Prostate gland (tissue), 2 donors: Measurements from ENCODE around the gene ORC4. TPM values are rescaled to one million over a fixed set of nuclear protein-coding genes. Genes with fewer than 3 reads are reported as not detected.

Experiments used
- DNase-seq: peaks from one replicate; pipeline ENCODE4 v3.0.0-alpha.2; 2019; ENCODE audit warnings: low spot score
- H3K27ac ChIP-seq, 2 donors: fragments of 200-600 bp; sonication (generic); 2 replicates each; pipeline ENCODE4 v1.5.1; 2017 to 2019
- H3K27me3 ChIP-seq: fragments of 200-600 bp; sonication (generic); replicated peaks from 2 replicates; pipeline ENCODE4 v1.5.1; 2019; ENCODE audit not compliant: insufficient read depth
- H3K36me3 ChIP-seq, 2 donors: fragments of 200-600 bp; sonication (generic); 1 replicate in 1 of 2; 2 replicates in 1 of 2; pipeline versions ENCODE4 v1.5.1 to v1.8.1; 2017 to 2019
- H3K4me1 ChIP-seq: fragments of 200-600 bp; sonication (generic); replicated peaks from 2 replicates; pipeline ENCODE4 v1.5.1; 2019
- H3K4me3 ChIP-seq, 2 donors: fragments of 200-600 bp; sonication (generic); 2 replicates each; pipeline ENCODE4 v1.5.1; 2017 to 2019
- H3K9me3 ChIP-seq: fragments of 200-600 bp; sonication (generic); 2 replicates; pipeline ENCODE4 v1.5.1; 2017
- POLR2A ChIP-seq: fragments of 450-650 bp; IDR thresholded peaks from one replicate; pipeline ENCODE4 v1.6.1; 2016; ENCODE audit warnings: antibody characterized with exemption, mild to moderate bottlenecking
- POLR2AphosphoS5 ChIP-seq: sonication (generic); formaldehyde crosslinking; IDR thresholded peaks from one replicate; pipeline ENCODE4 v1.6.1; 2017; ENCODE audit warnings: antibody characterized with exemption
- WGBS: methylation state at CpG from one replicate; pipeline ENCODE4 v1.1.5; 2018; 5-methylcytosine and 5-hydroxymethylcytosine counted together
- intact Hi-C: fragments of 100-400 bp; cut with DNase I; formaldehyde crosslinking; loops from one replicate; pipeline ENCODE4 v1.14.2; 2022
- total RNA-seq, 2 donors: library from RNA; depleted of rRNA; stranded (reverse); fragments of >200 nt; gene quantifications; one replicate each; pipeline ENCODE4 v1.1.0, GENCODE V29; 2016
- TF ChIP-seq, protein P1 (sequence below), 4 experiments: fragments of 200-600 bp in 2 of 4; fragments of 450-650 bp in 2 of 4; sonication (generic) in 2 of 4; IDR thresholded peaks; 1 replicate in 3 of 4; 2 replicates in 1 of 4; pipeline ENCODE4 v1.5.1; 2016 to 2019; ENCODE audit warnings: antibody characterized with exemption in 4 of 4, mild to moderate bottlenecking in 2 of 4, moderate library complexity in 2 of 4

Gene ORC4
- total RNA-seq, 2 donors from 2014 or later = 62.0 to 88.3 TPM

DNA sequence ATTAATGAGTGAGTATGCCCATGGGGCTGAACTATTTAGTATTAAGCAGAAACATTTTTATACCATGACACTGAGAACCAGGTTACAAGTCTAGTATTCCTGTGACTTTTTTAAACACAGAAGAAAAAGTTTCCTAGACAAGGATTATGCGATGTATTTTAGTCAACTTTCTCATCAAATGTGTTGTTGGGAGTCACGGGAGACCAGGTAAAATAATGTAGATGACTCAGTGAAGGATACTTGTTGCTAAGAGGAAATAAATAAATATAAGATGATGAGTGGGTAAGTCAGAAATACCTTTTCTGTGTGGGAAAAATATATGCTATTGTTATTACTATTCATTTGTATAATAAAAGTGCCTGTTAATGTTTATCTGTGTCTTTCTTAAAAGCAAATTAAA, 23.8 kb upstream of the ORC4 start:
- intact Hi-C loops = no loop called here
- H3K27ac ChIP-seq = no peak overlapping the region
- H3K4me3 ChIP-seq = no peak overlapping the region
- TF ChIP-seq, protein P1, sequence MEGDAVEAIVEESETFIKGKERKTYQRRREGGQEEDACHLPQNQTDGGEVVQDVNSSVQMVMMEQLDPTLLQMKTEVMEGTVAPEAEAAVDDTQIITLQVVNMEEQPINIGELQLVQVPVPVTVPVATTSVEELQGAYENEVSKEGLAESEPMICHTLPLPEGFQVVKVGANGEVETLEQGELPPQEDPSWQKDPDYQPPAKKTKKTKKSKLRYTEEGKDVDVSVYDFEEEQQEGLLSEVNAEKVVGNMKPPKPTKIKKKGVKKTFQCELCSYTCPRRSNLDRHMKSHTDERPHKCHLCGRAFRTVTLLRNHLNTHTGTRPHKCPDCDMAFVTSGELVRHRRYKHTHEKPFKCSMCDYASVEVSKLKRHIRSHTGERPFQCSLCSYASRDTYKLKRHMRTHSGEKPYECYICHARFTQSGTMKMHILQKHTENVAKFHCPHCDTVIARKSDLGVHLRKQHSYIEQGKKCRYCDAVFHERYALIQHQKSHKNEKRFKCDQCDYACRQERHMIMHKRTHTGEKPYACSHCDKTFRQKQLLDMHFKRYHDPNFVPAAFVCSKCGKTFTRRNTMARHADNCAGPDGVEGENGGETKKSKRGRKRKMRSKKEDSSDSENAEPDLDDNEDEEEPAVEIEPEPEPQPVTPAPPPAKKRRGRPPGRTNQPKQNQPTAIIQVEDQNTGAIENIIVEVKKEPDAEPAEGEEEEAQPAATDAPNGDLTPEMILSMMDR (IDR thresholded peaks at IDR 0.05) = no peak
- TF ChIP-seq POLR2AphosphoS5 (no peak), POLR2A (no peak)
- no peaks in the 10 kb centered on the region for H3K36me3 ChIP-seq
- WGBS = 93% methylated on average over 2 of the region's 2 CpGs
- no peaks in the 10 kb centered on the region for H3K9me3 ChIP-seq
- H3K4me1 ChIP-seq = no peaks in the 10 kb centered on the region
- no peaks in the 10 kb centered on the region for H3K27me3 ChIP-seq
- no peak for DNase-seq

DNA sequence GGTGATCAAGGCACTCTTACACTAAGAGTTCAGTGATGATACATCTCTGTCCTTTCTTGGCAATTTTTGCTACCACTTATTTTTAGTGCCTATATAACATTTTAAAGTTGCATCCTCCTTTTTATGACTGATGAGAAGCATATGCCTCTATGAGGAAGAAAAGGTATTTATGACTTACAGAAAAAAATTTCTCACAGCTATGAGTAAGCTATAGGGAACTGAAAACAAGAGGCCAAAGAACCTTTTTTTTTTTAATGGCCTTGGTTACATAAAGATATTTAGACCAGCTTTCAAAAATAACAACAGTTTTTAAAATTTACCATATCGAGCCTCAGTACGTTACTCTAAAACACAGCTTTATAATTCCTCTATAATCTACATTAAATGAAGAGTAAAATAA, 21.7 kb upstream of the ORC4 start:
- no peak overlapping the region for H3K27ac ChIP-seq
- WGBS = 98% methylated on average over 2 of the region's 2 CpGs
- TF ChIP-seq POLR2A = no peak
- TF ChIP-seq, protein P1 (IDR thresholded peaks at IDR 0.05) = no peak
- no peak for TF ChIP-seq POLR2AphosphoS5
- H3K4me3 ChIP-seq = no peak overlapping the region
- no peaks in the 10 kb centered on the region for H3K9me3 ChIP-seq
- H3K27me3 ChIP-seq = no peaks in the 10 kb centered on the region
- no peaks in the 10 kb centered on the region for H3K4me1 ChIP-seq
- DNase-seq = no peak
- intact Hi-C loops = no loop called here
- H3K36me3 ChIP-seq = no peaks in the 10 kb centered on the region

DNA sequence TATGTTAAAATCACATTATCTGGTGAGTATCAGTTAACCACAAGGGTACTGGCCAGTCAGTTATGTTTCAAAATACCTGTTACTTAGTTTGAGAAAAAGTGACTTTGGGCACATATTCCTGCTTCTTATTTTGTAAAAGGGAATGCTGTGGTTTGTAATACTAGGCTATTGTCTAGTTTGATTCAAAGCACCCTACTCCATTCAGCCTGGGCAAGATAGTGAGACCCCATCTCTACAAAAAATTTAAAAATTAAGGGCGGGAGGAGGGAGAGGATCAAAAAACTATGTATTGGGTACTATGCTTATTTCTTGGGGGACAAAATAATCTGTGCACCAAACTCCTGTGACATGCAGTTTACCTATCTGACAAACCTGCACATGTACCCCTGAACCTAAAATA, 19.2 kb upstream of the ORC4 start:
- Histone ChIP-seq H3K4me3 (no peak overlapping the region), H3K9me3 (no peaks in the 10 kb centered on the region), H3K36me3 (no peaks in the 10 kb centered on the region), H3K27me3 (no peaks in the 10 kb centered on the region), H3K27ac (no peak overlapping the region), H3K4me1 (no peaks in the 10 kb centered on the region)
- WGBS = 100% methylated on average over 1 of the region's 1 CpG
- TF ChIP-seq, protein P1 (IDR thresholded peaks at IDR 0.05) = no peak
- no peak for TF ChIP-seq POLR2AphosphoS5
- TF ChIP-seq POLR2A = no peak
- intact Hi-C loops = no loop called here
- DNase-seq = no peak

DNA sequence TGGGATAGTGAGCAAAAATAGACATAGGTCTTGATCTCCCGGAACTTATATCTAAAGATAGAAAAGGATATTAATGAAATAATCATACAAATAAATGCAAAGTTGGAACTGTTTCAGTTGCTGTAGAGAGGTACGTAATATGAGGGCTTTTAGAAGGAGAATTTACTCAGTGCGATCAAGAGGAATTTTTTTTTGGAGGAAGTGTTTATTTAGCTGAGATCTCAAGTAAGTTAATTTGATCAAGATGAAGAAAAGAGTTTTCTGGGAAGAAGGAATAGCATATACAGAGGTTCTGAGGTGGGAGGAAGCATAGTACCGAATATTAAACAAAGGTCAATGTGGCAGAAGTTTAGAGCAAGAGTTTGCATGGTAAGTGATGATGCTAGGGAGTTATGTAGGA, 11.7 kb upstream of the ORC4 start:
- H3K27ac ChIP-seq = no peak overlapping the region

DNA sequence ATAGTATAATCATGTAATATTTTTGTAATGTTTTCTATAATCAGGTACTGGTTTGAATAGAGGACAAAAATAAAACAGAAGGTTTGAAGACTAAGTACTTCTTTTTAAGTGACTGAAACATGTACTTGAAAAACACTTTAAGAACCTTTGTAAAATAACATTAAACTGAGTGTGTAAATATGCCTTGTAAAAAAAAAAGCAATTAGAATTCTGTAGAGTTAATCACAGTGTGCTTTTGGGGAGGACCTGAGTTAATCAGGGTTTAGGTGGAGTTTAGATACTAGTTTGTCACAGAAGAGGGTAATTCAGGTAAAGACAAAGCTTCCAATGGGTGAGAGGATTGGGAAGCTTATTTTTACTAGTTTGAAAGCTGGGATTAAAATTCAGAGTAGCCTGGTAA, 10.6 kb upstream of the ORC4 start:
- H3K36me3 ChIP-seq = no peaks in the 10 kb centered on the region
- no peak overlapping the region for H3K27ac ChIP-seq
- no peaks in the 10 kb centered on the region for H3K4me1 ChIP-seq
- no peak overlapping the region for H3K4me3 ChIP-seq
- TF ChIP-seq POLR2A (no peak), POLR2AphosphoS5 (no peak)
- TF ChIP-seq, protein P1 (IDR thresholded peaks at IDR 0.05) = no peak
- no peak for DNase-seq
- no peaks in the 10 kb centered on the region for H3K9me3 ChIP-seq
- intact Hi-C loops = no loop called here
- no peaks in the 10 kb centered on the region for H3K27me3 ChIP-seq

More for the DNA sequence above, 11.7 kb upstream of the ORC4 start:
- no peak for DNase-seq
- TF ChIP-seq POLR2A (no peak), POLR2AphosphoS5 (no peak)
- TF ChIP-seq, protein P1 (IDR thresholded peaks at IDR 0.05) = no peak
- Histone ChIP-seq H3K9me3 (no peaks in the 10 kb centered on the region), H3K27me3 (no peaks in the 10 kb centered on the region), H3K4me3 (no peak overlapping the region), H3K36me3 (no peaks in the 10 kb centered on the region), H3K4me1 (no peaks in the 10 kb centered on the region)
- WGBS = 72% methylated on average over 4 of the region's 4 CpGs
- intact Hi-C loops = no loop called here
